HEK293T (cell line): ENCODE results near the gene RET.

Experiments used
- BHLHE40 ChIP-seq: fragments of 450-650 bp; IDR thresholded peaks from 2 replicates; pipeline ENCODE4 v1.6.1; 2016; ENCODE audit warnings: mild to moderate bottlenecking, moderate library complexity, borderline replicate concordance
- ELF4 ChIP-seq: fragments of 450-650 bp; IDR thresholded peaks from 2 replicates; pipeline ENCODE4 v1.6.1; 2017; ENCODE audit warnings: antibody characterized with exemption
- FOXM1 ChIP-seq: fragments of 450-650 bp; IDR thresholded peaks from 2 replicates; pipeline ENCODE4 v1.6.1; 2017; ENCODE audit warnings: mild to moderate bottlenecking, borderline replicate concordance

DNA sequence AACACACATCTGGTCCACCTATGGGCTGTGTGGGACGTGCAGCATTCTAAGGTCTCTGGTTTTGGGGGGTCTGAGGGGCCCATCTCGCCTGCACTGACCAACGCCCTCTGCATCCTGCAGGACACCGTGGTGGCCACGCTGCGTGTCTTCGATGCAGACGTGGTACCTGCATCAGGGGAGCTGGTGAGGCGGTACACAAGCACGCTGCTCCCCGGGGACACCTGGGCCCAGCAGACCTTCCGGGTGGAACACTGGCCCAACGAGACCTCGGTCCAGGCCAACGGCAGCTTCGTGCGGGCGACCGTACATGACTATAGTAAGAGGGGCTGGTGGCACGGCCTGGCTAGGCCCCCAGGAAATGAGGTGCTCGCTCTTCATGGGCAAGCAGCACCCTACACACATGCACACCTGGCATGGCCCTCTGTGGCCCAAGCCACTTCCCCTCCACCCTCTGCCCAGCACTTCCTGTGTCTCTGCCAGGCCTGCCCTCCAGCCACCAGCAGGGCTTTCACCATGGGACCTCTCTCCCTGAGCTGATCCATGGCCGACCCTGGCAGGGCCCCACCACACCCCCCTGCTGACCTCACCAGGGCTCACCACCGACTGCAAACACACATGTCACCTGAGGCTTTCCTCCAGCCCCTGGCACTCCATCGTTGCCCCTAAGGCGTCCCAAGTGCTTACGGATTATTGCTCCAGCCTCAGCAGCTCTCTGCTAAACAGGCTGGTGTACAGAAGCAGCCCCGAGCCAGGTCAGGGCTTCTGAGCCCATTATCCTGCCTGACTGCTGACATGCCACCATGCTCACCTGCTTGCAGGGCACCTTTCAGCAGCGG lies 29.6 kb downstream of the RET start:
- TF ChIP-seq ELF4, result no peak
- TF ChIP-seq FOXM1, result no peak
- TF ChIP-seq BHLHE40, result no peak
